GM19468 (cell line): ENCODE data around the gene PTX4.

Experiments
- ATAC-seq: cut with Tn5 transposase; IDR thresholded peaks from one replicate; pipeline ENCODE4 v1.9.1; 2021; ENCODE audit warnings: mild to moderate bottlenecking, moderate library complexity, moderate number of reproducible peaks; ENCODE audit not compliant: unreplicated experiment; ENCODE audit errors: extremely low read depth

Gene PTX4

GRCh38 chr16:1502092-1503004 lies 13.6 kb upstream of the PTX4 start:
- ATAC-seq: no peak

GRCh38 chr16:1501630-1502029 lies 12.9 kb upstream of the PTX4 start:
- no peak for ATAC-seq

GRCh38 chr16:1500465-1501150 lies 11.9 kb upstream of the PTX4 start:
- no peak for ATAC-seq

DNA sequence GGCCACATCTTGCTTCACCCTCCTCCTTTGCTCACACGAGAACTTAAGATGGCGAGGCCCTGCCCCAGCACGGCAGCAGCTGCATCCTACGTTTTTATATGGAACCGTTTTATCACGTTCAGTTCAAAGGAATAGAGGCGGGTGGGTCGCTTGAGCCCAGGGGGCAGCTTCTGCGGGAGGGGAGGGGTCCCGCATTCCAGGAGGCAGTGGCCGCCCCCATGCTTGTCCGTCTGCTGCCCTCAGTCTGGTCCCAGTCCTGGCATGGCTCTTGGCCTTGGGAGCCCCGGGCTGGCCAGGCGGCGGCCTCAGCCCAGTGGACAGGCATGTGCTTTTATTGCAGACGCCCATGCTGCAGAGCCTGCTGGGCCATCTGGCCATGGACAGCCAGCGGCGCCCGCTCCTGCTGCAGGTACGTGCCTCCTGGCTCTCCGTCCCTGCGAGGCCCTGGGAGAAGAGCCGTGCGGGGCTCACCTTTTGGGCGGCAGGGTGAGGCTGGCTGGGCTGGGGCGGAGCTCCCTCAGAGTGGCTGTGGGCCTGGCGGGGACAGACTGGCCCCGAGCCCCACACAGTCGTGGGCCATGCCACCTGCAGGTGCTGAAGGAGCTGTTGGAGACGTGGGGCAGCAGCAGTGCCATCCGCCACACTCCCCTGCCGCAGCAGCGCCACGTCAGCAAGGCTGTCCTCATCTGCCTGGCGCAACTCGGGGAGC lies 11.2 kb upstream of the PTX4 start:
- ATAC-seq: no peak

- no peak for ATAC-seq
Observed at GRCh38 chr16:1498899-1499676, 10.3 kb upstream of the PTX4 start.

- no peak for ATAC-seq
Observed at GRCh38 chr16:1497014-1497598, 8.4 kb upstream of the PTX4 start.

- ATAC-seq: no peak
Observed at GRCh38 chr16:1496464-1496863, 7.7 kb upstream of the PTX4 start.

DNA sequence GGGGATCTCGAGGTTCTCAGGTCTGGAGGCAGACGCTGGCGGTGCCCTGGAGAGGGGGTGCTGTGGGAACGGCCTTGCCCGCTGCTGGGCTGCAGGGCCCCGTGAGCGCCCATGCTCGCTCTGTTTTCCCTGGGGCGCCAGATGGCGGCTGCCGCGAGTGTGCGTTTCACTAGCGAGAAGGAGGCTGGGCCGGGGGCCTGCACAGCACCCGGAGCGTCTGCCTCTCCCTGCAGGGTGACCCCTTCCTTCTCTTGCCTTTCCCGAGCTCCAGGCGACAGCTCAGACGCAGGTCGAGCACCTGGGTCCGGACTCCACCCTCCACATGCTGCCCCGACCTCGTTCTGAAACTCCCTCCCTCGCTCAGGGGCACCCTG lies 7.1 kb upstream of the PTX4 start:
- no peak for ATAC-seq

DNA sequence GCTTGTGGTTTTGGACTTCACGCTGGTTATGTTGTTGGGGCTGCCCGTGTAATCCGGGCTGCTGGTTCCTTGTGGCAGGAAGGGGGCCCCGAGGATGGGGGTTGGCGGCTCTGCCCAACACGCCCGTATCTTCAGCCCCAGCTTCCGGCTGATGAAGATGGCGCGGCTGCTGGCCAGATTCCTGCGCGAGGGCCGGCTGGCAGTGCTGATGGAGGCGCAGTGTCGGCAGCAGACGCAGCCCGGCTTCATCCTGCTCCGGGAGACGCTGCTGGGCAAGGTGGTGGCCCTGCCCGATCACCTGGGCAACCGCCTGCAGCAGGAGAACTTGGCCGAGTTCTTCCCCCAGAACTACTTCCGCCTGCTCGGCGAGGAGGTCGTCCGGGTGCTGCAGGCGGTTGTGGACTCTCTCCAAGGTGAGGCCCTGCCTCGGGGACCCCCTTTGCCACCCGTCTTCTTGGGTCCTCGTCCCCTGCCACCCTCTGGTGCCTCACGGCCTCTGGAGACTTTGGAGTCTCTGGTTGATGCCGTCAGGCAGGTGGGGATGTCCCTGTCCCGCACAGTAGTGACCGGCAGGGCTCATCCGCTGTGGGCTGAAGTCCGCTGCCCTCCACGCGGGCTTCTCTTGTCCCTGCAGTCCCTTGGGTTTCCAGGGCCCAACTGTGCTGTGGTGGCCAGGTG lies 6.6 kb upstream of the PTX4 start:
- ATAC-seq: no peak

DNA sequence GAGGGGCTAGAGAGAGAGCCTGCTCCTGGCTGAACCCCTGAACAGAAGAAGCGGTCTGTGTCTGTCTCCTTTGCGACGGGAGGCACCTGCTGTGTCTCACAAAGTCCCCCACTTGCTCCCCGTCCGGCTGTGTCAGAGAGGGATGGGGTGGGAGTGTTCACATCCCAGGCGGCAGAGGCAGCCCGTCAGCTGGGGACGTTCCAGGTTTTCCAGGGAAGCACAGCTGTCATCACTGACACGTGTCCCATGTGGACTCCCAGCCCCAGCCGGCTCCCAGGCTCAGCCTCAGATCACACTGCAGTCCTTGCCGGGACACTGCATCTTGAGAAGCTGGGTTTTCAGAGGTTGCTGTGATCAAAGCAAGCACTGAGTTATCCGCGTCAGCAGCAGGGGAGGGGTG lies 6.0 kb upstream of the PTX4 start:
- ATAC-seq: no peak

DNA sequence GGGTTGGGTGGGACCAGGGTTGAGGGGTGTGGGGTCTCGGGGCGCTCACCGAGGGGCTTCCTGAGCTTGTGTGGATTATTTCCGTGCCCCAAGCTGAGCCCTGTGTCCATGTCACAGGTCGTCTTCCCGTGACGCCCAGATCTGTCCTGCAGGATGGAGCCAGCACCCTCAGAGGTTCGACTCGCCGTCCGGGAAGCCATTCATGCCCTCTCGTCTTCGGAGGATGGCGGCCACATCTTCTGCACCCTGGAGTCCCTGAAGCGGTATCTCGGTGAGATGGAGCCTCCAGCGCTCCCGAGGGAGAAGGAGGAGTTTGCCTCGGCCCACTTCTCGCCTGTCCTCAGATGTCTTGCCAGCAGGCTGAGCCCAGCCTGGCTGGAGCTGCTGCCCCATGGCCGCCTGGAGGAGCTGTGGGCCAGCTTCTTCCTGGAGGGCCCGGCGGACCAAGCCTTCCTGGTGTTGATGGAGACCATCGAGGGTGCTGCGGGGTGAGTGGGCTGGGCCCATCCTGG lies 5.4 kb upstream of the PTX4 start:
- no peak for ATAC-seq

DNA sequence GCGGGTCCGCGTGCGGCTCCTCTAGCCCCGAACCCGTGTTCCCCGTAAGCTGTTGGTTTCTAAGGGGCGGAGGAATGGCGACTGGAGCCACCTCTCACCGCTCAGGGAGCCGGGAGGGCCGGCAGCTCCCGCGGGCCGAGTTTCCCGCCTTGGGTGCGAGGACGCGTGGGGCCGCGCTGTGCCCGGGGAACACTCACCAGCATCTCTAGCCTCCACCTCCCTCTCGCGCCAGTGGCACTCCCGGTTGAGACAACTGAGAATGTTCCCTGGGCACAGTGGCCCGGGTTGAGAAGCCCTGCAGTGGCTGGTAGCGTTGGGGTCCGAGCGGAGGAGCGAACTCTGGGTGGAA lies 5.0 kb upstream of the PTX4 start:
- ATAC-seq: no peak

DNA sequence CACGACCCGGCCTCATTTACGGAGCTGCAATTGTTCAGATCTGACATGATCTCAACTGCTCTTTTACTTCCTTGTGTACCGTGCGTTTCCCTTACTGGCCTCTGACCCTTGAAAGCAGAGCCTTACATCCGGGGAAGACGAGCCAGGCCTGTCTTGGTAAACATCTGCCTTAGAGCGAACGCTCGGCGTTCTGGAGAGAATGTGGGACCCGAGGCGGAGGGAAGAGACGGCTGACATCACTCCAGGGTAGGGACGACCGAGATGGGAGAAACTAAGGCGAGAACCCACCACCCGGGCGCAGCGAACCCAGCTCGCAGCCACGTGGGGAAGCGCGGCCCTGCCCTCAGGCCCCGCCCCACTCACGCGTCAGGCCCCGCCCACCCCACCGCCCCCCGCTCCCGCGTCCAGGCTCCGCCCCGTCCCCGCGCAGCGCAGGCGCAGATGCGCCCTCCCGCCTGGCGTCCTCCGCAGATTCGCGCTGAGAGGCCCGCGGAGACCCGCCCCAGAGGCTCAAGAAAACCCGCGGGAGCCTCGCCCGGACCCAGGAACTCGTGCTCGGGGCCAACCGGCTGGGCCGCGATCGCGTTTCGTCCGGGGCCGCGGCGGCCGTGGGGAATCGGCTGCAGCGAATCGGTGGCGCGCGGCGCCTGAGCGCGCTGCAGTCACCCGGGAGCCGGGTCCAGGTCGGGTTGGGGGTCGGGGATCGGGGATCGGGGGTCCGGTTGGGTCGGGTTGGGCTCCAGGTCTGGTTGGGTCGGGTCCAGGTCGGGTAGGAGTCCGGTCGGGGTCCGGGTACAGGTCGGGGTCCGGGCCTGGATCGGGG lies 4.4 kb upstream of the PTX4 start, which contains the start of gene TELO2:
TSS of gene TELO2 (plus strand) at position 438 of the 823 bp plus-strand sequence. CDS start 922 bp downstream, outside the sequence.
- no peak for ATAC-seq

- ATAC-seq: no peak
Observed at GRCh38 chr16:1492082-1492922, 3.6 kb upstream of the PTX4 start.

DNA sequence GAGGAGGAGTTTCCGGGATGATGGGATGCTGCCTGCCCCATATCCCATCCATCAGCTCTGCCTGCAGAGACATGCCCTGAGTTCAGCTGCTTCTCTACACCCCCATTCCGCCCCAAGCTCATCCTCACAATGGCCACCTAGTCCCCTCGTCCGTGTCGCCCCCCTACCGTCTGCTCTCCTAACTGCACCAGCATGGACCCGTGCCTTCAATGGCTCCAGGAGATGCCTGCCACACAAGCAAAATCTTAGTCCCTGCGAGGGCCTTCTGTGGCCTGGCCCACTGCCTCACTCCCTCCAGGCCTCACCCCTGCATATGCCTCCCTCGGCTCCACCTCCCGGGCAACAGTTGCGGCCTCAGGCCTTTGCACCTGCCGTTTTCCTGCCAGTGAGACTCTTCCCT lies 2.6 kb upstream of the PTX4 start:
- ATAC-seq: no peak

DNA sequence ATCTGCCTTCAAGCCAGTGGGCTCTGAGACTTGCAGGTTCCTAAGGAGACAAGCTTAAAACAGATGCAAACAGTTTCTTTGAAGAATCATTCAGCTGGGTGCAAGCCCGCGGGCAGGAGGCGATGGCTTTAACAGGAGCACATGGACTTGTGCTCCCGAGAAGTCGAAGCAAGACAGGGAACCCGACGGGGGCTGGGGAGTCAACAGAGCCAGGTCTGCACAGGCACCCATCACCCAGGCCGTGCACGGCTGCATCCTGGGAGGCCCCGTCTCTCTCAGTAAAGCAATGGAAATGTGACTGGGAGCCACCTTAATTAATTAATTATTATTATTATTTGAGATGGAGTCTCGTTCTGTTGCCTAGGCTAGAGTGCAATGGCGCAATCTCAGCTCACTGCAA lies 333 bp upstream of the PTX4 start:
- no peak for ATAC-seq

GRCh38 chr16:1488054-1488601 lies 616 bp downstream of the PTX4 start:
- ATAC-seq: no peak
